Lower lobe of right lung (tissue), 2 donors: Measurements from ENCODE around the gene POLE. TPM values are rescaled to one million over a fixed set of nuclear protein-coding genes. Genes with fewer than 3 reads are reported as not detected.

Experiments
- ATAC-seq, 2 donors: fragments of 200-7000 bp; cut with Tn5 transposase; one replicate each; pipeline ENCODE4 v1.9.1; 2020 to 2022; ENCODE audit warnings: mild to moderate bottlenecking in 2 of 2, moderate library complexity in 2 of 2
- DNase-seq: peaks from one replicate; pipeline ENCODE4 v3.0.0-alpha.2; 2020
- H3K27ac ChIP-seq: fragments of 200-600 bp; one replicate; pipeline ENCODE4 v1.8.0; 2022
- H3K27me3 ChIP-seq: fragments of 200-600 bp; one replicate; pipeline ENCODE4 v1.8.0; 2022; ENCODE audit warnings: low read depth
- H3K36me3 ChIP-seq: fragments of 200-600 bp; one replicate; pipeline ENCODE4 v1.8.0; 2022; ENCODE audit warnings: mild to moderate bottlenecking
- H3K4me1 ChIP-seq: fragments of 200-600 bp; one replicate; pipeline ENCODE4 v1.8.0; 2022
- H3K4me3 ChIP-seq: fragments of 200-600 bp; one replicate; pipeline ENCODE4 v1.8.0; 2022; ENCODE audit warnings: mild to moderate bottlenecking
- H3K9me3 ChIP-seq: fragments of 200-600 bp; one replicate; pipeline ENCODE4 v1.8.0; 2022
- CTCF ChIP-seq: fragments of 200-600 bp; IDR thresholded peaks from one replicate; pipeline ENCODE4 v1.8.0; 2022; ENCODE audit warnings: antibody characterized with exemption, mild to moderate bottlenecking
- intact Hi-C: fragments of 100-400 bp; cut with DNase I; formaldehyde crosslinking; loops from one replicate; pipeline ENCODE4 v1.11.0; 2022
- total RNA-seq: library from RNA; stranded (reverse); fragmentation: NEBNext Ultra II Directional; extraction: Animal tissue kit (Norgen Biotek cat#: 25700); gene quantifications from one replicate; pipeline ENCODE4 v1.2.1, GENCODE V29; 2021
- donor health status: DM: no; HTN: yes; CAD: no; lungs with severe emphysema.

The POLE gene
- total RNA-seq, 1 donor from 2014 or later, result 28.0 TPM

GRCh38 chr12:132606927-132607326 lies 80.2 kb downstream of the POLE start:
- Histone ChIP-seq H3K27ac (no peak overlapping the region), H3K9me3 (no peaks in the 10 kb centered on the region), H3K27me3 (peaks cover 64% of the 10 kb centered on the region), H3K4me1 (peaks cover 18% of the 10 kb centered on the region), H3K4me3 (no peak overlapping the region), H3K36me3 (no peaks in the 10 kb centered on the region)
- ATAC-seq (no peak), DNase-seq (no peak)
- no peak for TF ChIP-seq CTCF
- intact Hi-C loops, result no loop called here

DNA sequence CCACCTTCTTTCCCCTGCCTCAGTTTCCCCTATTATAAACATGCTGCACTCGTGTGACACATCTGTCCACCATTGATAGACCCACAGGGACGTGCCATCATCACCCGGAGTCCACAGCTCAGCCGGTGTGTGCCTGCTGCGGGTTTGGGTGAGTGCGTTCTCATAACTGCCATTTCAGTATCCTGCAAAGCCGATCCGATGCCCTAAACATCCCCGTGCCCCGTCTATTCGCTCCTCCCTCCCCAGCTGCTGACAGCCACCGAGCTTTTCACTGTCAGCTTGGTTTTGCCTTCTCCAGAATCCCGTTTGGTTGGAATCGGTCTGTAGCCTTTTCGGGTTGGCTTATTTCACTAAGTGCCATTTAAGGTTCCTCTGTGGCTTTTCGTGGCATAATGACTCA lies 80.7 kb downstream of the POLE start:
- intact Hi-C loops, result no loop called here
- TF ChIP-seq CTCF, result no peak
- peaks cover 66% of the 10 kb centered on the region for H3K27me3 ChIP-seq
- H3K36me3 ChIP-seq, result no peaks in the 10 kb centered on the region
- DNase-seq (no peak), ATAC-seq (no peak)
- peaks cover 20% of the 10 kb centered on the region for H3K4me1 ChIP-seq
- no peaks in the 10 kb centered on the region for H3K9me3 ChIP-seq
- no peak overlapping the region for H3K27ac ChIP-seq
- H3K4me3 ChIP-seq, result no peak overlapping the region

GRCh38 chr12:132605892-132606291 lies 81.2 kb downstream of the POLE start:
- intact Hi-C loops, result no loop called here
- Histone ChIP-seq H3K36me3 (no peaks in the 10 kb centered on the region), H3K27me3 (peaks cover 71% of the 10 kb centered on the region), H3K4me1 (peaks cover 26% of the 10 kb centered on the region), H3K27ac (no peak overlapping the region), H3K9me3 (no peaks in the 10 kb centered on the region), H3K4me3 (no peak overlapping the region)
- ATAC-seq (no peak), DNase-seq (no peak)
- TF ChIP-seq CTCF, result no peak

DNA sequence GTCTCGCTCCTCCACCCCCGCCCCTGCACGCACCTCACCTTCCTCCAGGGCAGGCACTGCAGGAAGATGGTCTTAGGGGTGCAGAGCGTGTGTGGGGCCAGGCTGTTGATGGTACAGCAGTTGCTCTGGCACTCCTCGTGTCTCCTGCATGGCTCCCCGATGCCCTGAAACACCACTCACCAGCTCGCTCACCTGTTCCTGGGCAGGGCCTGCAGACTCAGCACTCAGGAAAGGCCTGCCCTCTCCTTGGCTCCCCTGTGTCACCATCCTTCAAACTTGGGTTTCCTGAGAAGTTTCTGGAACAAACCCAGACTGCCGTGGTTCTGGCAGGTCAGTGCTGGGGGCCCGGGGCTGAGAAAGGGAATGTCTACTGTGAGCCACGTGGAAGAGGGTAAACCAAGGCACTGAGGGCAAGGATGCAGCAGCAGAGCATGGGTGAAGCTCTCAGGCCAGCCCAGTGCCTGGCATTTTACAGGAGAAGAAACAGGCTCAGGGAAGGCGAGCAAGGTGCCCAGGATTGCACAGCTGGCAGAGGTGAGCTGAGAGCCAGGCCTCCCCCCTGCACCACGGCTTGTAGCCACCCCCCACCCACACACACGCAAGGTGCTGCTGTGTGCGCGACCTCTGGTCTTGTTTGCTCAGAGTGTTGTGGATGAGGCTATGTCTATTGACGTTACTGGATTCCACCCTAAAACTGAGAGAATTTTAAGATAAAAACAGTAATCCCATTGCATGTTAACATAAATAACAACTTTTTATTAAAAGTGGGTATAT lies 82.3 kb downstream of the POLE start:
- Histone ChIP-seq H3K27me3 (peaks cover 65% of the 10 kb centered on the region), H3K27ac (no peak overlapping the region)
- no peak for ATAC-seq

GRCh38 chr12:132604151-132604618 lies 83.0 kb downstream of the POLE start:
- Histone ChIP-seq H3K36me3 (no peaks in the 10 kb centered on the region), H3K4me1 (peaks cover 28% of the 10 kb centered on the region), H3K9me3 (no peaks in the 10 kb centered on the region), H3K27ac (peak overlapping the region; percentile 84), H3K27me3 (peaks cover 58% of the 10 kb centered on the region), H3K4me3 (peak overlapping the region; percentile 56)
- no peak for TF ChIP-seq CTCF
- DNase-seq (peak; percentile 61), ATAC-seq (peak; percentile 32 to 41)
- intact Hi-C loops, result no loop called here

More for the DNA sequence above, 82.3 kb downstream of the POLE start:
- Histone ChIP-seq H3K4me3 (peak overlapping the region; percentile 56), H3K9me3 (no peaks in the 10 kb centered on the region), H3K36me3 (no peaks in the 10 kb centered on the region), H3K4me1 (peaks cover 27% of the 10 kb centered on the region)
- DNase-seq, result peak; percentile 22
- intact Hi-C loops, result no loop called here
- TF ChIP-seq CTCF, result no peak
